ENCODE measurements around the gene MRPL20.
"Not testable (repeated sequence)": the region's sequence is repeated elsewhere in the genome, so short reads cannot be mapped to it uniquely, and the experiment has no call there.

- TF ChIP-seq, protein P1, sequence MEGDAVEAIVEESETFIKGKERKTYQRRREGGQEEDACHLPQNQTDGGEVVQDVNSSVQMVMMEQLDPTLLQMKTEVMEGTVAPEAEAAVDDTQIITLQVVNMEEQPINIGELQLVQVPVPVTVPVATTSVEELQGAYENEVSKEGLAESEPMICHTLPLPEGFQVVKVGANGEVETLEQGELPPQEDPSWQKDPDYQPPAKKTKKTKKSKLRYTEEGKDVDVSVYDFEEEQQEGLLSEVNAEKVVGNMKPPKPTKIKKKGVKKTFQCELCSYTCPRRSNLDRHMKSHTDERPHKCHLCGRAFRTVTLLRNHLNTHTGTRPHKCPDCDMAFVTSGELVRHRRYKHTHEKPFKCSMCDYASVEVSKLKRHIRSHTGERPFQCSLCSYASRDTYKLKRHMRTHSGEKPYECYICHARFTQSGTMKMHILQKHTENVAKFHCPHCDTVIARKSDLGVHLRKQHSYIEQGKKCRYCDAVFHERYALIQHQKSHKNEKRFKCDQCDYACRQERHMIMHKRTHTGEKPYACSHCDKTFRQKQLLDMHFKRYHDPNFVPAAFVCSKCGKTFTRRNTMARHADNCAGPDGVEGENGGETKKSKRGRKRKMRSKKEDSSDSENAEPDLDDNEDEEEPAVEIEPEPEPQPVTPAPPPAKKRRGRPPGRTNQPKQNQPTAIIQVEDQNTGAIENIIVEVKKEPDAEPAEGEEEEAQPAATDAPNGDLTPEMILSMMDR (IDR thresholded peaks at IDR 0.05), result not testable (repeated sequence)
- not testable (repeated sequence) for TF ChIP-seq POLR2A (IDR thresholded peaks at IDR 0.05)
Measured at GRCh38 chr1:1417396-1417795, 10.3 kb upstream of the MRPL20 start.

Data from suprapubic skin (tissue), 3 donors.